ENCODE measurements around the gene AXIN1. TPM values are rescaled to one million over a fixed set of nuclear protein-coding genes. Genes with fewer than 3 reads are reported as not detected.

Gene AXIN1
- total RNA-seq, 1 donor from 2014 or later, result 27.0 TPM

GRCh38 chr16:275041-275641 lies 77.4 kb downstream of the AXIN1 start:
- Mint-ChIP-seq H3K36me3 (ENCODE audit: low read depth, unreplicated experiment) (no peaks in the 10 kb centered on the region), H3K4me3 (ENCODE audit: unreplicated experiment) (no peak overlapping the region), H3K27me3 (ENCODE audit: low read depth, unreplicated experiment) (peaks cover 18% of the 10 kb centered on the region), H3K4me1 (ENCODE audit: low read depth, unreplicated experiment) (no peaks in the 10 kb centered on the region), H3K9me3 (ENCODE audit: unreplicated experiment) (no peaks in the 10 kb centered on the region), H3K27ac (ENCODE audit: unreplicated experiment) (no peak overlapping the region)
- H3K9ac ChIP-seq (ENCODE audit: low read length), result no peak overlapping the region
- peak overlapping the region; percentile 76 for H3K4me2 ChIP-seq (ENCODE audit: low read length)
- peak overlapping the region; percentile 52 for H2AFZ ChIP-seq (ENCODE audit: low read depth, low read length)
- DNase-seq (ENCODE audit: low read depth) (no peak), FAIRE-seq (no peak)
- no peak overlapping the region for H3K4me3 ChIP-seq (ENCODE audit: insufficient read depth, low read depth, low read length)
- TF ChIP-seq EZH2 (IDR thresholded peaks at IDR 0.05; ENCODE audit: insufficient read depth, low read length) (peak; percentile 83), CTCF (IDR thresholded peaks at IDR 0.05; ENCODE audit: insufficient read depth, low read depth, low read length) (no peak)
- no peak overlapping the region for H3K27ac ChIP-seq (ENCODE audit: low read depth, low read length)
- H4K20me1 ChIP-seq (ENCODE audit: insufficient read depth, low read length), result peaks cover 4% of the 10 kb centered on the region
- H3K27me3 ChIP-seq (ENCODE audit: insufficient read depth, low read length), result peaks cover 5% of the 10 kb centered on the region
- peaks cover 4% of the 10 kb centered on the region for H3K4me1 ChIP-seq (ENCODE audit: insufficient read depth, low read length)
- H3K79me2 ChIP-seq (ENCODE audit: insufficient read depth, low read length), result no peaks in the 10 kb centered on the region
- no peaks in the 10 kb centered on the region for H3K36me3 ChIP-seq (ENCODE audit: insufficient read depth, low read length)
- H3K9me3 ChIP-seq (ENCODE audit: insufficient read depth, low read depth, low read length), result no peaks in the 10 kb centered on the region

- no peaks in the 10 kb centered on the region for H3K79me2 ChIP-seq (ENCODE audit: insufficient read depth, low read length)
- H3K9me3 ChIP-seq (ENCODE audit: insufficient read depth, low read depth, low read length), result no peaks in the 10 kb centered on the region
- no peaks in the 10 kb centered on the region for H3K9me3 Mint-ChIP-seq (ENCODE audit: unreplicated experiment)
- H3K4me3 ChIP-seq (ENCODE audit: insufficient read depth, low read depth, low read length), result no peak overlapping the region
- no peak overlapping the region for H3K27ac ChIP-seq (ENCODE audit: low read depth, low read length)
- no peaks in the 10 kb centered on the region for H4K20me1 ChIP-seq (ENCODE audit: insufficient read depth, low read length)
- no peak overlapping the region for H3K4me3 Mint-ChIP-seq (ENCODE audit: unreplicated experiment)
- TF ChIP-seq CTCF (IDR thresholded peaks at IDR 0.05; ENCODE audit: insufficient read depth, low read depth, low read length) (no peak), EZH2 (IDR thresholded peaks at IDR 0.05; ENCODE audit: insufficient read depth, low read length) (no peak)
- H3K36me3 ChIP-seq (ENCODE audit: insufficient read depth, low read length), result no peaks in the 10 kb centered on the region
- H3K27me3 Mint-ChIP-seq (ENCODE audit: low read depth, unreplicated experiment), result peaks cover 15% of the 10 kb centered on the region
- H3K27ac Mint-ChIP-seq (ENCODE audit: unreplicated experiment), result no peak overlapping the region
- H3K9ac ChIP-seq (ENCODE audit: low read length), result no peak overlapping the region
- no peaks in the 10 kb centered on the region for H3K36me3 Mint-ChIP-seq (ENCODE audit: low read depth, unreplicated experiment)
- FAIRE-seq, result no peak
- peaks cover 4% of the 10 kb centered on the region for H3K4me1 ChIP-seq (ENCODE audit: insufficient read depth, low read length)
- no peak overlapping the region for H2AFZ ChIP-seq (ENCODE audit: low read depth, low read length)
- H3K4me1 Mint-ChIP-seq (ENCODE audit: low read depth, unreplicated experiment), result no peaks in the 10 kb centered on the region
- H3K27me3 ChIP-seq (ENCODE audit: insufficient read depth, low read length), result no peaks in the 10 kb centered on the region
- H3K4me2 ChIP-seq (ENCODE audit: low read length), result no peak overlapping the region
- no peak for DNase-seq (ENCODE audit: low read depth)
These were observed 78.7 kb downstream of the AXIN1 start for GRCh38 chr16:273547-274421.
